ENCODE data around the gene LY6G6F. TPM values are rescaled to one million over a fixed set of nuclear protein-coding genes. Genes with fewer than 3 reads are reported as not detected.
A peak's percentile ranks its signal among the peaks of the same experiment; 100 is the strongest.

Gene LY6G6F
- polyA plus RNA-seq, 3 donors, result 0.44 to 1.5 (median 0.98) TPM

- DNase-seq (ENCODE audit: low read depth in 3 of 3, low spot score in 2 of 3), result no peak
Observed at GRCh38 chr6:31722173-31722572, 15.5 kb downstream of the LY6G6F start.

DNA sequence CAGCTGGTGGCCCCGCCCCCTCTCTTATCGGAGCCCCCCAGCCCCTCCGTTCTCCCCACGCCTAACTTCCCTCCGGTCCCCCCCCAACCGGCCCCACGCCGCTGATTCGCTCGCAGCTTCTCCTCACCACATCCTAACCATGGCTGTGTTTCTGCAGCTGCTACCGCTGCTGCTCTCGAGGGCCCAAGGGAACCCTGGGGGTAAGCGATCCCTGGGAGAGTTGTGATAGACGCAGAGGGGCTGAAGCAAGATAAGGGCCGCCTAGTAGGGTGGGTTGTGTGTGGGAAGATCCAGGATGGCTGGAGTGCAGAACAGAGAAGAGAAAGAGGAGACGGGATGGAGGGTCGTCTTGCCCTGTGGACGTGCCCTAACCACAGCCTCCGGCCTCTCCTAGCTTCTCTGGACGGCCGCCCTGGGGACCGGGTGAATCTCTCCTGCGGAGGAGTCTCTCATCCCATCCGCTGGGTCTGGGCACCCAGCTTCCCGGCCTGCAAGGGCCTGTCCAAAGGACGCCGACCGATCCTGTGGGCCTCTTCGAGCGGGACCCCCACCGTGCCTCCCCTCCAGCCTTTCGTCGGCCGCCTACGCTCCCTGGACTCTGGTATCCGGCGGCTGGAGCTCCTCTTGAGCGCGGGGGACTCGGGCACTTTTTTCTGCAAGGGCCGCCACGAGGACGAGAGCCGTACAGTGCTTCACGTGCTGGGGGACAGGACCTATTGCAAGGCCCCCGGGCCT, 16.7 kb downstream of the LY6G6F start, which contains the start of gene MPIG6B:
MPIG6B (plus strand) TSS at position 129 of the 735 bp plus-strand sequence; CDS start at position 140, 11 bp downstream.
- no peak for DNase-seq (ENCODE audit: low read depth in 3 of 3, low spot score in 2 of 3)

DNA sequence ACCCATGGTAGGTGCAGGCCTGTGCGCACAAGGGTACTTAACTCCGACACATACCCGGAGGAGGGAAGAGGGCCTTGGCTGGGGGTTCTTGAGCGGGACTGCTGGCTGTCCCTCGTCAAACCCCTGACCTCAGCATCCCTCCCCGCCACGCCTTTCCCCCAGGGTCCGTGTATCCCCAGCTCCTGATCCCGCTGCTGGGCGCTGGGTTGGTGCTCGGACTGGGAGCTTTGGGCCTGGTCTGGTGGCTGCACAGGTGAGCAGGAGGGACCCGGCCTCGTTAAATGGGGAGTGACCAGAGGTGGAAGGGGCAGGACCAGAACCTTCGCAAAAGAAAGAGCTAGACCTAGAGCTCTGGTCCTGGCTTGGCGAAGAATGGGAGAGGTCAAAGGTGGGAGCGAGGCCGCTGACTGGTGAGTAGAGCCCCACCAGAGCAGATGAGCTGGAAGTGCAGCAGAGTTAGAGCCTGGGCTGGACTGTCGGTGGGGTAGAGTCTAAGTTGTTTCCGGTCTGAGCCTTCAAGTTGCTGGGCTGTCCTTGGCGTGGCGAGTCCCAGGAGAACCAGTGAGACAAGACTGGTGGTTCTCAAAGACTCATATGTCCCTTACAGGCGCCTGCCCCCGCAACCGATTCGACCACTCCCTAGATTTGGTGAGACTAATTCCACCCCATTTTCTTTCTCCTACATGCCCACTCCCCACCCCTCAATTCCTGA, 17.5 kb downstream of the LY6G6F start:
- no peak for DNase-seq (ENCODE audit: low read depth in 3 of 3, low spot score in 2 of 3)

GRCh38 chr6:31725502-31726350, 19.1 kb downstream of the LY6G6F start:
- DNase-seq (ENCODE audit: low read depth in 3 of 3, low spot score in 2 of 3), result no peak

DNA sequence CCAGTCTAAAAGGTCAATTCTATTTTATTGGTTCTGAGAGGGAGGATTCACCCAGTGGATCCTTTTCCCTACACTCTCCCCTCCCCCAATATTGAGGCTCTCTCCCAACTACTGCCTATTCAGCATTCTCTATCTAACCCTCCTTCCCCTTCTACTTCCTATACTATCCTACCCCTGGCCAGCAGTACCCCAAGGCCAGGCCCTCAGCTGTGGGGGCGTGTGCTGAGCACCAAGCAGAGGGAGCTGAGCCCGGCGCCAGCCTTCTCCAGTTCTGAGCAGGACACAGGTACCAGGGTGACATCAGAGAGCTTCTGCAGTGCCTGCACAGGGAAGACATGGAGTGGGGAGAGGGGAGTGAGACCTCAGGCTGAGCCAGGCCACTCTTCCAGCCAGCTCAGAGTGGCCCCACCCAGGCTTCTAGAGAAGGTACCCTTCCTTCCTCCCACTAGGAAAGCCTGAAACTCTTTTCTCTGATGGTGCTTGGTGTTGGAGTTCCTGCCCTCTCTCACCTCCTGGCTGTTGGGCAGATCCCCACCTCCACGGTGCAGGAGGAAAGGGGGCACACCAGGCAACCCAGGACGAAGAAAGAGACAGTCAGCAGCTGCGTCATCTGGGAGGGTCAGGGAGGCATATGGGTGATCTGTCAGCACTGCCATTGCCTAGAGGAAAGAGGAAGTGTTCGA, 20.5 kb downstream of the LY6G6F start:
- no peak for DNase-seq (ENCODE audit: low read depth in 3 of 3, low spot score in 2 of 3)

DNA sequence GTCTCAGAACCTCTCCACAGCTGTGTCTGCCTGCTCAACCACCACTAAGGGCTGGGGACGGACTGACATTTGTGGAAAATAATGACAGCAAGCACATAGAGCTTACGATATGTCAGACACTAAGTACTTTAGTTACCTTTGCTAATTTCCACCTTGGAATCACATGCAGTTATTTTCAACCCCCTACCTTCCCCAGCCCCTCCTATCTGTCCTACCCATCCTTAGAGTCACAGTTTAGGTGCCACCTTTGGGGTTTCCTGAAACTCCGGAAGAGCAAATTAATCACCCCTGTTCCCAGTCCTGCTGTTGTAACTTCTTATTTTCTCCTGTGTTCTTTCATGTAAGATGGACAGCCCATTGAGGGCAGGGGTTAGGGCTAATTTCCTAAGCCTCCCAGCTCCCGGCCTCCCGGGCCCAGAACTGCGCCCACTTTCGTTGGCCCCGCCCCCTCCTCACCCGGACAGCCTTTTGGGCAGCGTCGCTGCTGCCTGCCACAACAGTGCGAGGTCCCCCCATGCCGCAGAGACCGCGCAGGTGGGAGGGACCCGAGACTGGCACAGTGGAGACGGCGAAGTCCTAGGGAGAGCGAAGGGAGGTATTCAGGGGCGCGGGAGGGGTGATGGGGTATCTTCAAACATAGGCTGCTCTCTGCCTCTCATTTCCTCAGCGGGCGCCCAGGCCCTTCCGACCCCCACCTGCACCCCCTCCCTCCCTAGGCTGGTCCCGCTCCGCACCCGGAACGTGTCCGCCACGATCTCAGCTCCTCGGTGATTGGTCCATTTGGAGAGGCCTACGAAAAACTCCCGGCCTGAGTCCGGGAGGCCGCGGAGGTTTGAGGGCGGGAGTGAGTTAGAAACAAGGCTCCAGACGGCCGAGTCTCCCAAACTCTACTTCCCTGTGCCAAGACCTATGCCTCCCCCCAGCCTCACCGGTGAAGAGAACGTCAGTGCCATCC, 21.3 kb downstream of the LY6G6F start:
- DNase-seq (ENCODE audit: low read depth in 3 of 3, low spot score in 2 of 3), result no peak

GRCh38 chr6:31728767-31729514, 22.3 kb downstream of the LY6G6F start, which contains the start of gene DDAH2:
Gene DDAH2 (minus strand): TSS chr6:31729299. CDS start chr6:31729161, 138 bp downstream.
- no peak for DNase-seq (ENCODE audit: low read depth in 3 of 3, low spot score in 2 of 3)

GRCh38 chr6:31729515-31729978, 22.9 kb downstream of the LY6G6F start:
- DNase-seq (ENCODE audit: low read depth in 3 of 3, low spot score in 2 of 3), result peak; percentile 86 to 89 (median 89)

GRCh38 chr6:31729979-31730630, 23.4 kb downstream of the LY6G6F start:
- DNase-seq (ENCODE audit: low read depth in 3 of 3, low spot score in 2 of 3), result peak; percentile 62 to 89 (median 88)

GRCh38 chr6:31730631-31731086, 24.0 kb downstream of the LY6G6F start:
- DNase-seq (ENCODE audit: low read depth in 3 of 3, low spot score in 2 of 3), result no peak

GRCh38 chr6:31732029-31732428, 25.4 kb downstream of the LY6G6F start:
- no peak for DNase-seq (ENCODE audit: low read depth in 3 of 3, low spot score in 2 of 3)

- DNase-seq (ENCODE audit: low read depth in 3 of 3, low spot score in 2 of 3), result no peak
Observed at GRCh38 chr6:31733734-31734133, 27.1 kb downstream of the LY6G6F start.

DNA sequence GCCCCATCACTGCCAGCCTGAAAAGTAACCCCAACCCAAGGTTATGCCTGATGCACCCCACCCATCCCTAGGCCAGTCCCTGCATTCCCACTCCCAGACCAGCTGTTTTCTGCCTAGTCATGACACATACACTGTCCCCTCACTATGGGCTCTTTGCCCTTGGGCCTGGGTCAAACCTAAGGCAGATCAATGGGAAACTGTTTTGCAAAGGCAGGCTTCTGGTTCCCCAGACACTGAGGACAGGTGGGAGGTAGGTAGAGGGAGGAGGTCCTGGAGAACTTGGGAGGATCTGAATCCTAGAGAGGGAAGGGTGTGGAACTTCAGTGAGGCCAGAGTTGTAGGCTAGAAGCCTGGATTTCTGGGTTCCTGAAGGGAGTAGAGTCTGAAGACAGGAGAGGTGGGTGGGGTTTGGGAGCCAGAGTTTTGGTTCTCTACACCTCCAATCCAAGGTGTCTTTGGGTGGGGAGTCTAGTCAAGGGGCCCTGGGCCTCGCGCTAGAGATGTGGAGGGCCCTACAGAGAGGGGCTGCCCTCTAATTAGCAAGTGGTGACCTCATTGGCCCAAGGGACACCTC, 27.7 kb downstream of the LY6G6F start:
- DNase-seq (ENCODE audit: low read depth in 3 of 3, low spot score in 2 of 3), result no peak

DNA sequence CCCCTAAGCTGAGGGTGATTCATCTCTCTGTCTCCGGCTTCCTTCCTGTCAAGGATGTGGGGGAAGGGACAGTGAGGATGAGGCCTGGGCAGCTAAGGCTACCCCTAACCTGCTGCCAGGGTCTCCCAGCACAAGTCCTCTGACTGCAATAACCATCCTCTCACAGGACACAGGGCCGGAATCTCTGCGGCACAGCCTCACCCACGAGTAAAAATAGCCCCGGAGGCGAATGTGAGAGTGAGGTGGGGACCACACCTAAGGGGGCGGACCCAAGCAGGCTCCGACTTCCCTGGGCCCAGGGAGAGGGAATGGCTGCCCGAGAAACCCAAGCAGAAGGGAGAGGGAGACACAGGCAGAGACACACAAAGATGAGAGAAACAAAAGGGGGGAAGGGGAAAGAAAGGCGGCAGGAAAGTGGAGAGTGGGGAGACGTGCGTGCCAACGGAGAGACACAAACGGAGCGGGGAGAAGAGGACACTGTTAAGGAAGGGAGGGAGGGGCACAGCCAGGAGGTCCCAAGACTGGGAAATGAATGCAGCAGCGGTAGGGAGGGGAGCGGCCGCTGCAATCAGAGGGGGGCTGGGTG, 28.2 kb downstream of the LY6G6F start:
- DNase-seq (ENCODE audit: low read depth in 3 of 3, low spot score in 2 of 3), result no peak

GRCh38 chr6:31736021-31736767, 29.5 kb downstream of the LY6G6F start, which contains the start of gene CLIC1:
Gene CLIC1 (minus strand): TSS chr6:31736530. CDS start chr6:31736300, 230 bp downstream.
- peak in 2 of 3 donors; percentile 60 to 73 for DNase-seq (ENCODE audit: low read depth in 3 of 3, low spot score in 2 of 3)

GRCh38 chr6:31736768-31737314, 30.2 kb downstream of the LY6G6F start:
- DNase-seq (ENCODE audit: low read depth in 3 of 3, low spot score in 2 of 3), result no peak
